Measurements from ENCODE around the gene TCF7L1. TPM values are rescaled to one million over a fixed set of nuclear protein-coding genes. Genes with fewer than 3 reads are reported as not detected.

The TCF7L1 gene
- total and polyA plus RNA-seq, 2 of the 13 experiments (the other 11 are each of a cell fraction or from before 2014, with no cell fraction given), result 0.04 to 0.15 TPM

- TF ChIP-seq HIC2 (CRISPR knock-in tag; IDR thresholded peaks at IDR 0.05; ENCODE audit: low read depth) (no peak), ZNF256 (CRISPR knock-in tag; conservative IDR thresholded peaks at IDR 0.05) (peak; percentile 44; the same call in 1 of the 2 replicates), ZNF550 (CRISPR knock-in tag; IDR thresholded peaks at IDR 0.05; ENCODE audit: borderline replicate concordance) (no peak), RARG (CRISPR knock-in tag; IDR thresholded peaks at IDR 0.05; ENCODE audit: low read depth) (no peak), CREBL2 (CRISPR knock-in tag; IDR thresholded peaks at IDR 0.05; ENCODE audit: borderline replicate concordance) (no peak), FOSL2 (CRISPR knock-in tag; IDR thresholded peaks at IDR 0.05) (0 out of 2 replicates have a peak, but pooled peaks have one; percentile 11), HIVEP1 (CRISPR knock-in tag; IDR thresholded peaks at IDR 0.05) (0 out of 2 replicates have a peak, but pooled peaks have one; percentile 32), TEAD3 (CRISPR knock-in tag; optimal IDR thresholded peaks at IDR 0.05; ENCODE audit: borderline replicate concordance) (peak; percentile 44), ZNF574 (CRISPR knock-in tag; IDR thresholded peaks at IDR 0.05) (0 out of 2 replicates have a peak, but pooled peaks have one; percentile 18), XRCC5 (optimal IDR thresholded peaks at IDR 0.05; ENCODE audit: low read length) (peak; percentile 44), ELF3 (CRISPR knock-in tag; IDR thresholded peaks at IDR 0.05) (0 out of 2 replicates have a peak, but pooled peaks have one; percentile 13), THAP7 (CRISPR knock-in tag; IDR thresholded peaks at IDR 0.05) (no peak), SOX6 (IDR thresholded peaks at IDR 0.05) (no peak), SOX6 (CRISPR knock-in tag; IDR thresholded peaks at IDR 0.05) (peak; percentile 39; the same call in 1 of the 2 replicates), FUBP1 (CRISPR knock-in tag; IDR thresholded peaks at IDR 0.05; ENCODE audit: borderline replicate concordance) (no peak), ELF1 (CRISPR knock-in tag; IDR thresholded peaks at IDR 0.05) (peak; percentile 58; the same call in 1 of the 2 replicates), ZBTB1 (CRISPR knock-in tag; IDR thresholded peaks at IDR 0.05; ENCODE audit: borderline replicate concordance) (no peak), CSRNP2 (CRISPR knock-in tag; conservative IDR thresholded peaks at IDR 0.05; ENCODE audit: low read depth) (no peak), GABPA (IDR thresholded peaks at IDR 0.05; ENCODE audit: low read depth, low read length) (no peak), GABPA (CRISPR knock-in tag; IDR thresholded peaks at IDR 0.05; ENCODE audit: low read depth) (peak; percentile 62)
These were observed 133.2 kb downstream of the TCF7L1 start (continued) for GRCh38 chr2:85266146-85267041.

Measured in HepG2 (cell line).